K562 (cell line): ENCODE results near the gene SMCHD1.

Experiments
- CTCF ChIP-seq, 3 experiments: IDR thresholded peaks in 2 of 3; conservative IDR thresholded peaks in 1 of 3; 2 replicates each; pipeline ENCODE4 v1.5.1; 2011 to 2012; ENCODE audit warnings: low read length in 3 of 3, mild to moderate bottlenecking in 3 of 3, control low read depth in 2 of 3, improper control_type of control experiment in 1 of 3, inconsistent platforms in 1 of 3, low read depth in 1 of 3, mixed read lengths in 1 of 3, moderate library complexity in 1 of 3; ENCODE audit not compliant: insufficient read depth in 2 of 3
- ELF4 ChIP-seq: fragments of 450-650 bp; formaldehyde crosslinking; IDR thresholded peaks from 2 replicates; pipeline ENCODE4 v1.4.0; 2022; ENCODE audit warnings: missing genetic modification characterization
- POLR2G ChIP-seq: fragments of 200-400 bp; formaldehyde crosslinking; IDR thresholded peaks from 2 replicates; pipeline ENCODE4 v1.6.1; 2017; ENCODE audit warnings: low read depth, mild to moderate bottlenecking, antibody characterized with exemption, low read length, moderate library complexity
- RBM22 ChIP-seq: fragments of 200-400 bp; formaldehyde crosslinking; IDR thresholded peaks from 2 replicates; pipeline ENCODE4 v1.6.1; 2018; ENCODE audit warnings: low read length, low read depth; ENCODE audit not compliant: poor library complexity, severe bottlenecking
- ZBTB1 ChIP-seq: sonication (generic); formaldehyde crosslinking; IDR thresholded peaks from 2 replicates; pipeline ENCODE4 v1.8.1; 2023; ENCODE audit warnings: missing genetic modification reagents, low read depth, mild to moderate bottlenecking, borderline replicate concordance
- ZBTB17 ChIP-seq: fragments of 450-650 bp; formaldehyde crosslinking; IDR thresholded peaks from 2 replicates; pipeline ENCODE4 v1.4.0; 2020; ENCODE audit warnings: mild to moderate bottlenecking
- ZNF232 ChIP-seq: sonication (generic); formaldehyde crosslinking; IDR thresholded peaks from 2 replicates; pipeline ENCODE4 v1.8.0; 2022; ENCODE audit warnings: mild to moderate bottlenecking, missing genetic modification reagents
- ZNF518B ChIP-seq: fragments of 250-450 bp; sonication (Bioruptor Pico); IDR thresholded peaks from 2 replicates; pipeline ENCODE4 v1.5.0; 2021; ENCODE audit warnings: mild to moderate bottlenecking, moderate library complexity
- TF ChIP-seq, protein P1 (sequence below): sonication (generic); formaldehyde crosslinking; IDR thresholded peaks from 2 replicates; pipeline ENCODE4 v1.8.0; 2022; ENCODE audit warnings: mild to moderate bottlenecking, missing genetic modification reagents, borderline replicate concordance

GRCh38 chr18:2811416-2811815, 155.9 kb downstream of the SMCHD1 start:
- TF ChIP-seq POLR2G, result no peak
- no peak for TF ChIP-seq CTCF (IDR thresholded peaks at IDR 0.05 in 2 of 3, conservative IDR thresholded peaks at IDR 0.05 in 1 of 3; ENCODE audit: insufficient read depth in 2 of 3, low read depth in 1 of 3, low read length in 3 of 3)
- TF ChIP-seq RBM22, result no peak
- TF ChIP-seq ELF4 (CRISPR knock-in tag), result no peak
- no peak for TF ChIP-seq ZNF518B (CRISPR knock-in tag)
- TF ChIP-seq ZBTB17, result no peak
- TF ChIP-seq, protein P1, sequence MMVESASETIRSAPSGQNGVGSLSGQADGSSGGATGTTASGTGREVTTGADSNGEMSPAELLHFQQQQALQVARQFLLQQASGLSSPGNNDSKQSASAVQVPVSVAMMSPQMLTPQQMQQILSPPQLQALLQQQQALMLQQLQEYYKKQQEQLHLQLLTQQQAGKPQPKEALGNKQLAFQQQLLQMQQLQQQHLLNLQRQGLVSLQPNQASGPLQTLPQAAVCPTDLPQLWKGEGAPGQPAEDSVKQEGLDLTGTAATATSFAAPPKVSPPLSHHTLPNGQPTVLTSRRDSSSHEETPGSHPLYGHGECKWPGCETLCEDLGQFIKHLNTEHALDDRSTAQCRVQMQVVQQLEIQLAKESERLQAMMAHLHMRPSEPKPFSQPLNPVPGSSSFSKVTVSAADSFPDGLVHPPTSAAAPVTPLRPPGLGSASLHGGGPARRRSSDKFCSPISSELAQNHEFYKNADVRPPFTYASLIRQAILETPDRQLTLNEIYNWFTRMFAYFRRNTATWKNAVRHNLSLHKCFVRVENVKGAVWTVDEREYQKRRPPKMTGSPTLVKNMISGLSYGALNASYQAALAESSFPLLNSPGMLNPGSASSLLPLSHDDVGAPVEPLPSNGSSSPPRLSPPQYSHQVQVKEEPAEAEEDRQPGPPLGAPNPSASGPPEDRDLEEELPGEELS (CRISPR knock-in tag), result no peak
- TF ChIP-seq ZBTB1, result no peak
- TF ChIP-seq ZNF232 (CRISPR knock-in tag), result no peak
